Ectodermal cell (in vitro differentiated cells): ENCODE results near the gene ARID2. TPM values are rescaled to one million over a fixed set of nuclear protein-coding genes. Genes with fewer than 3 reads are reported as not detected.

Source experiments
- H3K27ac ChIP-seq: 2 replicates; pipeline ENCODE4 v1.7.0; 2013; ENCODE audit warnings: mild to moderate bottlenecking, low read depth, low read length; ENCODE audit not compliant: insufficient read depth, poor library complexity, severe bottlenecking
- H3K27me3 ChIP-seq: 2 replicates; pipeline ENCODE4 v1.7.0; 2013; ENCODE audit warnings: mild to moderate bottlenecking, low read length; ENCODE audit not compliant: insufficient read depth, control insufficient read depth, poor library complexity, severe bottlenecking
- H3K36me3 ChIP-seq: one replicate; pipeline ENCODE4 v1.7.0; 2013; ENCODE audit warnings: low read length; ENCODE audit not compliant: control insufficient read depth, insufficient read depth
- H3K4me1 ChIP-seq: one replicate; pipeline ENCODE4 v1.7.0; 2013; ENCODE audit warnings: low read length; ENCODE audit not compliant: control insufficient read depth, insufficient read depth
- H3K4me3 ChIP-seq: 2 replicates; pipeline ENCODE4 v1.7.0; 2013; ENCODE audit warnings: low read depth, low read length, control low read depth; ENCODE audit not compliant: insufficient read depth
- H3K9me3 ChIP-seq: 2 replicates; pipeline ENCODE4 v1.7.0; 2013; ENCODE audit warnings: mild to moderate bottlenecking, low read length, moderate library complexity; ENCODE audit not compliant: control insufficient read depth
- WGBS, 2 experiments: methylation state at CpG; one replicate each; pipeline ENCODE4 v1.1.7; 2013; ENCODE audit warnings: missing lambda C conversion rate in 2 of 2; 5-methylcytosine and 5-hydroxymethylcytosine counted together
- polyA plus RNA-seq, 4 experiments: library from polyadenylated mRNA; stranded (reverse); fragments of 50-300 nt; gene quantifications; one replicate each; pipeline ENCODE4 v1.2.3, GENCODE V29; 2013

Gene ARID2
- 44.3 TPM for polyA plus RNA-seq (2013, experiment 1 of 4)
- 48.7 TPM for polyA plus RNA-seq (2013, experiment 2 of 4)
- 36.1 TPM for polyA plus RNA-seq (2013, experiment 3 of 4)
- polyA plus RNA-seq (2013, experiment 4 of 4), result 41.8 TPM

DNA sequence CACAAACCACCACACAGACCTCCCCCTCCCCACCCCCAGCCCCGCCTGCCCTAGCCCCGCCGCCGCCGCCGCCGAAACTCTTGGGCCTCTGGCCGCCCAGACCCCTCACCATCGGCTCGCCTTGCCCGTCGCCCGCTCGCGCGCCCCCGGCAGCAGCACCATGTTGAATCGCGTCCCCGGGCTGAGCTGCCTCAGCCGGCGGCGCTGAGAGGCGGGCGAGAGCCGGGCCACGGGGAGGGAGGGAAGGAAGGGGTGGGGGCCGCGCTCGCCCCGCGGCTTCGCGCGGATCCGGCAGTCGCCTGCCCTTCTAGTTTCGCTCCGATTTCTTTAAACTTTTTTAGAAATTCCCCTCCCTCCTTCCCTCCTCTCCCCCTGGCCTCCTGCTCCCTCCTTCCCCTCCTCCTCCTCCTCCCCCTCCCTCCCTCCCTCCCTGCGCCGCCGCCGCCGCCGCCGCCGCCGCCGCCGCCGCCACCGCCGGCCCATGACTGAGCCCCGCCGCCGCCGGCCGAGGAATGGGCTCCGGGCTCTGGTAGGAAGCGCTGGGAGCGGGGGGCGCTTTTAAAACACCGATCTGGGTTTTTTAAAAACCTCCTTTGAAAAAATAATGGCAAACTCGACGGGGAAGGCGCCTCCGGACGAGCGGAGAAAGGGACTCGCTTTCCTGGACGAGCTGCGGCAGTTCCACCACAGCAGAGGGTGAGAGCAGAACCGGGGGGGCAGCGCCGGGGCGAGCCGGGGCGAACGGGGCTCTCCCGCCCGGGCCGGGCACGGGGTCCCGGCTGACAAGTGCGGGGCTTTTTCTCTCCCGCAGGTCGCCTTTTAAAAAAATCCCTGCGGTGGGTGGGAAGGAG, at the start of gene ARID2:
ARID2 (plus strand) TSS at position 474 of the 851 bp plus-strand sequence; CDS start at position 605, 131 bp downstream.
- 0% methylated on average over 82 to 84 of the region's 88 CpGs for WGBS, 2 experiments
- peak within 1 kb of the TSS; percentile 90 for H3K27ac ChIP-seq
- no peaks in the 10 kb centered on the region for H3K36me3 ChIP-seq
- H3K9me3 ChIP-seq, result no peaks in the 10 kb centered on the region
- H3K4me3 ChIP-seq, result peak within 1 kb of the TSS; percentile 78
- no peaks in the 10 kb centered on the region for H3K4me1 ChIP-seq
- H3K27me3 ChIP-seq, result no peaks in the 10 kb centered on the region

- Histone ChIP-seq H3K9me3 (no peaks in the 10 kb centered on the region), H3K36me3 (no peaks in the 10 kb centered on the region), H3K4me1 (no peaks in the 10 kb centered on the region), H3K27ac (no peak overlapping the region), H3K27me3 (no peaks in the 10 kb centered on the region), H3K4me3 (no peak overlapping the region)
Measured at GRCh38 chr12:45680362-45680761, 49.1 kb upstream of the ARID2 start.

- H3K27ac ChIP-seq, result no peak overlapping the region
- no peaks in the 10 kb centered on the region for H3K27me3 ChIP-seq
- no peaks in the 10 kb centered on the region for H3K9me3 ChIP-seq
- no peak overlapping the region for H3K4me3 ChIP-seq
- no peaks in the 10 kb centered on the region for H3K36me3 ChIP-seq
- no peaks in the 10 kb centered on the region for H3K4me1 ChIP-seq
Measured at GRCh38 chr12:45681465-45681864, 48.0 kb upstream of the ARID2 start.

GRCh38 chr12:45685680-45686079, 43.8 kb upstream of the ARID2 start:
- H3K9me3 ChIP-seq, result no peaks in the 10 kb centered on the region
- 80 to 95% methylated on average over 1 of the region's 1 CpG for WGBS, 2 experiments
- no peaks in the 10 kb centered on the region for H3K4me1 ChIP-seq
- no peaks in the 10 kb centered on the region for H3K27me3 ChIP-seq
- H3K36me3 ChIP-seq, result no peaks in the 10 kb centered on the region
- H3K27ac ChIP-seq, result no peak overlapping the region
- no peak overlapping the region for H3K4me3 ChIP-seq

DNA sequence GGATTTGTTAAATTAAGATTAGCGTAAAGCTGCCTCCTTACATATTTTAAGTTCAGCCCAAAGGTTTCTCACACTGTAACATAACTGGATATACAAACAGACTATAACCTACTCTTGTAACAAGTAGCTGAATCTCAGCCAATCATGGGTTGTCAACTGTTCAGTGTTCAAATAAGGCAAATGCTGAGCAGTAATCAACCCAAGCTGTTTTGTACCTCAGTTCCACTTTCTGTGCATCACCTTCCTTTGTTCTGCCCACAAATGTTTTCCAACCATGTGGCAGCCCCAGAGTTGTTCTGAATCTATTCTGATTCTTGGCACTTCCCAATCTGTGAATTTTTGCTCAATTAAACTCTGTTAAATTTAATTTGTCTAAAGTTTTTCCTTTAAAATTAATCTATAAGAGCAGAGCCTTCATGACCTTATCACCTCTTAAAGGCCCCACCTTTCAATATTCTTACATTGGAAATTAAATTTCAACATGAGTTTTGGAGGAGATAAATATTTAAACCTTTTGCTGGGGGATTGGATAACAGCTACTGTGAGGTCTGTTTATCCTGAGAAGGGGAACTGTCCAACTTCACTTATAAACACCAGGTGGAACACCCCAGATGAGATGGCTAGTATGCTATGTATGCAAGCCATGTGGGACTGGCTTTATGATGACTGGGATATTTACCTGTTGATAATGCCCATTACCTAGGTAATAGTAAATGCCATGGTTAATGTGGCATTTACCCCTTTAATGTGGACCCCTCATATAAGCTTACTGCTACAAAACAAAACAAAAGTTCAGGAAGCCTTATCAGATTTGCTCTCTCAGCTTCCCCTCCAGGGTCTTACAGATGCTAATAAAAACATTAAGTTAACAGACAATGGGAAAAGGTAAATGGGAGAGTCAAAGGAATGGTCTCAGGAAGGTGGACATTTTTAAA, 42.2 kb upstream of the ARID2 start:
- Histone ChIP-seq H3K9me3 (no peaks in the 10 kb centered on the region), H3K4me3 (no peak overlapping the region), H3K4me1 (no peaks in the 10 kb centered on the region), H3K27ac (no peak overlapping the region), H3K36me3 (no peaks in the 10 kb centered on the region), H3K27me3 (no peaks in the 10 kb centered on the region)
- WGBS, 2 experiments, result 95 to 100% methylated on average over 1 of the region's 1 CpG

DNA sequence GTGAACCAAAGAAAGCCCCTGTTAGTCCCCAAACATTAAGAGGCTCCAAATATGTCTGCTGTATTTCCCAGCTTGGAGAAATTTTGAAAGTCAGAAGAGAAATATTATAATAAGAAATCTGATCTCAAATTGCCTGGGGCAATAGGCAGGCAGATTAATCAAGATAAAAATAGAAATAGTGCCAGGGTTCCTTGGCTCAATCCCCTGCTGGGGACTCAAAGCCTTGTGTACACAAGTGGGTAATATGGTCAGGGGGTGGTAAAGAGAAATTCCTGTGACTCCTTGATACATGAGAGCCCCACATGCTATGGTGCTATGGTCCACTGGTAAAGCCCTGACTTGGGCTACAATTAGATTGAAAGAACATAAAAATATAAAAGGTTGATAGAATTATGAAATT, 41.3 kb upstream of the ARID2 start:
- Histone ChIP-seq H3K27me3 (no peaks in the 10 kb centered on the region), H3K4me1 (no peaks in the 10 kb centered on the region), H3K36me3 (no peaks in the 10 kb centered on the region), H3K4me3 (no peak overlapping the region), H3K27ac (no peak overlapping the region), H3K9me3 (no peaks in the 10 kb centered on the region)

GRCh38 chr12:45695035-45695434, 34.5 kb upstream of the ARID2 start:
- H3K36me3 ChIP-seq, result no peaks in the 10 kb centered on the region
- WGBS, 2 experiments, result 90 to 100% methylated on average over 1 to 2 of the region's 2 CpGs

DNA sequence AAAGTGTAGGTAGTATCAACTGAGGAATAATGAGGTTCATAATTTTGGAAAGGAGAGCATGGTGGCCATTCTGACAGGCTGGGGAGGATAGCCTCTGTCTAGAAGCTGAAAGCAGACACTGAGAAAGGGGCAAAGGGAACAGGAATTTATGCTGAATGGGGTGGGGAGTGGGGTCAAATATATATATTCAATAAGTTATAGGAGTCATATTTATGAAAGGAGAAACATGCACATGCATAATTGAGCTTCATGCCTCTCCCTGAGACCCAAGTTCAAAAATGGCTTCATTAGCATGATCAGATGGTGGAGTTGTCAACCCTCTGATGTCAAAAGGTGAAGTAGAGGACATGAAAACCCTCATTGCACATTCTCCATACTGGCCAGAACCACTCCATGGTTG, 33.9 kb upstream of the ARID2 start:
- no peak overlapping the region for H3K4me3 ChIP-seq
- no peaks in the 10 kb centered on the region for H3K4me1 ChIP-seq
- H3K36me3 ChIP-seq, result no peaks in the 10 kb centered on the region
- H3K27me3 ChIP-seq, result no peaks in the 10 kb centered on the region
- no peak overlapping the region for H3K27ac ChIP-seq
- no peaks in the 10 kb centered on the region for H3K9me3 ChIP-seq

More at GRCh38 chr12:45695035-45695434, 34.5 kb upstream of the ARID2 start:
- Histone ChIP-seq H3K4me1 (no peaks in the 10 kb centered on the region), H3K4me3 (no peak overlapping the region), H3K27me3 (no peaks in the 10 kb centered on the region), H3K27ac (no peak overlapping the region), H3K9me3 (no peaks in the 10 kb centered on the region)

DNA sequence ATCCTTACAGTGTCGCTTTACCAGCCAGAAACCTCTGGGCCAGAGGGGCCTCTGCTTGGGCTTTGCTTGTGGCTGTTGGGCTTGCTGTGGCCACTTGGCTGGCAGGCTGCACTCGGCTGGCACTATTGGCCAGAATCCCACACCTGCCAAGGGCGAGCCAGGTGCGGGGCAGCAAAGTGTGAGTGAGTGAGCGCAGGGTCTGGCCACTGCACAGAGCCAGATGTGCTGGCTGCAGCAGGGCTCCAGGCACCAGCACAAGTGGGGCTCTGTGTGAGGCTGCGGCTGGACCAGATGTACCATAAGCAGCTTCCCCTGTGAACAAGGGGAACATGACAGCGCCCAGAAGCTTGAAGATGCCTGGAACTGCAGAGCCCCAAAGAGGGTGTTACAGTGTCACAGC, 33.5 kb upstream of the ARID2 start:
- H3K9me3 ChIP-seq, result no peaks in the 10 kb centered on the region
- H3K36me3 ChIP-seq, result no peaks in the 10 kb centered on the region
- H3K27ac ChIP-seq, result no peak overlapping the region
- no peaks in the 10 kb centered on the region for H3K27me3 ChIP-seq
- WGBS, 2 experiments, result 96 to 97% methylated on average over 7 of the region's 7 CpGs
- H3K4me3 ChIP-seq, result no peak overlapping the region
- no peaks in the 10 kb centered on the region for H3K4me1 ChIP-seq

GRCh38 chr12:45697371-45697770, 32.1 kb upstream of the ARID2 start:
- Histone ChIP-seq H3K27me3 (no peaks in the 10 kb centered on the region), H3K9me3 (no peaks in the 10 kb centered on the region), H3K36me3 (no peaks in the 10 kb centered on the region), H3K4me3 (no peak overlapping the region), H3K27ac (no peak overlapping the region), H3K4me1 (no peaks in the 10 kb centered on the region)
- 78 to 79% methylated on average over 6 of the region's 6 CpGs for WGBS, 2 experiments
